HepG2 (cell line): ENCODE measurements around the gene STK25. TPM values are rescaled to one million over a fixed set of nuclear protein-coding genes. Genes with fewer than 3 reads are reported as not detected.

Source experiments
- HNF4A ChIP-seq: sonication (generic); formaldehyde crosslinking; IDR thresholded peaks from 2 replicates; pipeline ENCODE4 v1.4.0; 2020; ENCODE audit warnings: missing genetic modification reagents
- KDM1A ChIP-seq: IDR thresholded peaks from 2 replicates; pipeline ENCODE4 v1.6.1; 2016; ENCODE audit warnings: missing compliant biosample characterization
- LCORL ChIP-seq, 2 experiments: fragments of 450-650 bp in 1 of 2; sonication (generic) in 1 of 2; formaldehyde crosslinking in 1 of 2; IDR thresholded peaks; 2 replicates each; pipeline versions ENCODE4 v1.5.0 to v1.6.1; 2017 to 2020; ENCODE audit warnings: antibody characterized with exemption in 1 of 2, missing genetic modification reagents in 1 of 2
- NFE2 ChIP-seq: sonication (generic); formaldehyde crosslinking; IDR thresholded peaks from 2 replicates; pipeline ENCODE4 v1.4.0; 2020; ENCODE audit warnings: missing genetic modification reagents
- PHB2 ChIP-seq: fragments of 450-650 bp; IDR thresholded peaks from 2 replicates; pipeline ENCODE4 v1.6.1; 2018; ENCODE audit not compliant: partially characterized antibody
- POGZ ChIP-seq: sonication (generic); formaldehyde crosslinking; IDR thresholded peaks from 2 replicates; pipeline ENCODE4 v1.4.0; 2020; ENCODE audit warnings: mild to moderate bottlenecking, missing genetic modification reagents
- POLR2G ChIP-seq: fragments of 200-400 bp; formaldehyde crosslinking; IDR thresholded peaks from 2 replicates; pipeline ENCODE4 v1.6.1; 2018; ENCODE audit warnings: mild to moderate bottlenecking, low read depth, low read length, moderate library complexity
- TARDBP ChIP-seq: sonication (generic); formaldehyde crosslinking; IDR thresholded peaks from 2 replicates; pipeline ENCODE4 v1.8.0; 2022; ENCODE audit warnings: mild to moderate bottlenecking, missing genetic modification reagents
- XRCC5 ChIP-seq: fragments of 200-400 bp; formaldehyde crosslinking; optimal IDR thresholded peaks from 2 replicates; pipeline ENCODE3; 2017; ENCODE audit warnings: mild to moderate bottlenecking, low read length
- ZBTB7A ChIP-seq: sonication (generic); formaldehyde crosslinking; IDR thresholded peaks from 2 replicates; pipeline ENCODE4 v1.8.0; 2022; ENCODE audit warnings: mild to moderate bottlenecking, missing genetic modification reagents
- ZFP82 ChIP-seq: sonication (generic); formaldehyde crosslinking; IDR thresholded peaks from 2 replicates; pipeline ENCODE4 v1.5.1; 2020; ENCODE audit warnings: mild to moderate bottlenecking, missing genetic modification reagents, borderline replicate concordance
- ZFX ChIP-seq: sonication (generic); formaldehyde crosslinking; IDR thresholded peaks from 2 replicates; pipeline ENCODE4 v1.4.0; 2020; ENCODE audit warnings: mild to moderate bottlenecking, low read depth, missing genetic modification reagents, moderate library complexity
- ZNF263 ChIP-seq: sonication (generic); formaldehyde crosslinking; IDR thresholded peaks from 2 replicates; pipeline ENCODE4 v1.4.0; 2020; ENCODE audit warnings: missing genetic modification reagents
- ZNF431 ChIP-seq: sonication (generic); formaldehyde crosslinking; IDR thresholded peaks from 2 replicates; pipeline ENCODE4 v1.9.0; 2022; ENCODE audit warnings: missing genetic modification reagents, low read depth, mild to moderate bottlenecking, borderline replicate concordance
- ZNF44 ChIP-seq: sonication (generic); formaldehyde crosslinking; IDR thresholded peaks from 2 replicates; pipeline ENCODE4 v1.5.1; 2020; ENCODE audit warnings: mild to moderate bottlenecking, missing genetic modification reagents
- ZNF441 ChIP-seq: sonication (generic); formaldehyde crosslinking; IDR thresholded peaks from 2 replicates; pipeline ENCODE4 v1.7.0; 2021; ENCODE audit warnings: missing genetic modification reagents, borderline replicate concordance
- ZNF564 ChIP-seq: sonication (generic); formaldehyde crosslinking; IDR thresholded peaks from 2 replicates; pipeline ENCODE4 v1.8.1; 2023; ENCODE audit warnings: mild to moderate bottlenecking, missing genetic modification reagents
- polyA plus RNA-seq, 8 experiments: library from polyadenylated mRNA; depleted of rRNA in 3 of 8; stranded (reverse) in 7 of 8; unstranded in 1 of 8; fragments of >200 nt; fragmentation: Illumina TruSeq in 4 of 8; extraction: Trizol in 4 of 8; gene quantifications; 2 replicates each; pipeline versions ENCODE4 v1.2.1 to v1.2.3, GENCODE V29; 2011 to 2016; ENCODE audit warnings: low read depth in 4 of 8, missing spikeins in 1 of 8, mixed read lengths in 1 of 8; ENCODE audit not compliant: insufficient read depth in 1 of 8
- total RNA-seq, 5 experiments: library from RNA; depleted of rRNA; stranded (reverse); fragments of >200 nt; fragmentation: Illumina TruSeq; extraction: Trizol; gene quantifications; 2 replicates each; pipeline ENCODE4 v1.2.3, GENCODE V29; 2016; ENCODE audit warnings: low read depth in 1 of 5
- TF ChIP-seq, protein P1 (sequence below): sonication (generic); formaldehyde crosslinking; IDR thresholded peaks from 2 replicates; pipeline ENCODE4 v1.4.0; 2020; ENCODE audit warnings: missing genetic modification reagents, low read depth, mild to moderate bottlenecking, borderline replicate concordance
- TF ChIP-seq, protein P2 (sequence below): sonication (generic); formaldehyde crosslinking; IDR thresholded peaks from 2 replicates; pipeline ENCODE4 v1.4.0; 2020; ENCODE audit warnings: missing genetic modification reagents
- TF ChIP-seq, protein P3 (sequence below): sonication (generic); formaldehyde crosslinking; IDR thresholded peaks from 2 replicates; pipeline ENCODE4 v1.5.0; 2020; ENCODE audit warnings: missing genetic modification reagents
- TF ChIP-seq, protein P4 (sequence below): sonication (generic); formaldehyde crosslinking; IDR thresholded peaks from 2 replicates; pipeline ENCODE4 v1.8.0; 2022; ENCODE audit warnings: mild to moderate bottlenecking, missing genetic modification reagents
- TF ChIP-seq, protein P5 (sequence below): sonication (generic); formaldehyde crosslinking; IDR thresholded peaks from 2 replicates; pipeline ENCODE4 v1.4.0; 2020; ENCODE audit warnings: missing genetic modification reagents

STK25 gene
- total and polyA plus RNA-seq, 2 of the 13 experiments (the other 11 are each of a cell fraction or from before 2014, with no cell fraction given), result 177 to 481 TPM

DNA sequence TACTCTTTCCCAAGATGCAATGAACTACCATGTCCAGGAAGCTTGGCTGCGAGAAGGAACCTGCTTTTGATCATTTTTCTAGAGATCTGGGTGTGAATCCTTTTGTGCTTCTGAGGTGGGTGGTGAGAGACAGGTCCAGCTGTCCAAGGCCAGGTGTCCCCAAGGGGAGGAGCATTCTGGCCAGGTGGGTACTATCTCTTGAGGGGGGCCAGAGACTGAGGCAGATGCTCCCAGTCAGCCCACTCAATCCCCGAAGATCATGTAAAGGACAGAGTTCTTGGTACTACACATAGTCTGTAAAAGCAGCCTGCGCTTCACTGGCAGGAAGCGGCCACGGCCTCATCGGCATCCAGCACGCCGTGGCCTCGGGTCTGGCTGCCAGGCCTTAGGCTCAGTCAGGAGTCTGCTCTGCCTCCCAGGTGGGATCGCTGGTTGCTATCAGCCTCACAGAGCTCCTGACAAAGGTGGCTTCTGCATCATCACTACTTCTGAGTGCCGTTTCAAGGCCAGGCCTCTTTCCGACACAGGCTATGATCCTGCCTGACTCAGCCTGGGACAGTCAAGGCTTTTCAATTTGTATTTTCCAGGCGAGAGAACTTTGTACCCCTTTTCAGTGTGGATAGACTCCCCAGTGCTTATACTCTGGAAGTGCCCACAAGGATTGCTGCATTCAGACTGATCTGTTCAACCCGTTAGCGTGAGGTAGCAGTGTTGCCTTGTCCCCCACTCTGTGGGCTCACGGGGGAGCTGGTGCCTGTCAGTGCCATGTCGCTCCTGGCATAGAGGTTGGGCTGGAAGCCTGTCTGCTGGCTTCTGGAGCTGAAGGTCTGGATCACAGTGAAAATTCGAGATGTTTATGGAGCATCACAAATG is 29.1 kb downstream of the STK25 start (continued):
- TF ChIP-seq KDM1A (no peak), NFE2 (CRISPR knock-in tag) (no peak), ZFX (CRISPR knock-in tag) (peak; percentile 62), HNF4A (CRISPR knock-in tag) (peak; percentile 86), POGZ (CRISPR knock-in tag) (no peak), POLR2G (0 out of 2 replicates have a peak, but pooled peaks have one; percentile 26), LCORL (IDR thresholded peaks at IDR 0.05) (no peak), LCORL (CRISPR knock-in tag; IDR thresholded peaks at IDR 0.05) (peak; percentile 89), ZBTB7A (CRISPR knock-in tag) (no peak), ZNF441 (CRISPR knock-in tag) (no peak), ZFP82 (CRISPR knock-in tag) (no peak), ZNF564 (CRISPR knock-in tag) (no peak), ZNF431 (no peak), ZNF263 (CRISPR knock-in tag) (no peak), PHB2 (no peak), TARDBP (CRISPR knock-in tag) (no peak), XRCC5 (peak; percentile 49), ZNF44 (CRISPR knock-in tag) (no peak)
- TF ChIP-seq, protein P1, sequence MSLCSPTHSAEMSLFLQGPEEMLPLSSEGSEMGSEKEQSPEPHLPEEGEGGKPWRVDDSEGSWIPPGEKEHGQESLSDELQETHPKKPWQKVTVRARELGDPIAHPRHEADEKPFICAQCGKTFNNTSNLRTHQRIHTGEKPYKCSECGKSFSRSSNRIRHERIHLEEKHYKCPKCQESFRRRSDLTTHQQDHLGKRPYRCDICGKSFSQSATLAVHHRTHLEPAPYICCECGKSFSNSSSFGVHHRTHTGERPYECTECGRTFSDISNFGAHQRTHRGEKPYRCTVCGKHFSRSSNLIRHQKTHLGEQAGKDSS, result no peak
- TF ChIP-seq, protein P2, sequence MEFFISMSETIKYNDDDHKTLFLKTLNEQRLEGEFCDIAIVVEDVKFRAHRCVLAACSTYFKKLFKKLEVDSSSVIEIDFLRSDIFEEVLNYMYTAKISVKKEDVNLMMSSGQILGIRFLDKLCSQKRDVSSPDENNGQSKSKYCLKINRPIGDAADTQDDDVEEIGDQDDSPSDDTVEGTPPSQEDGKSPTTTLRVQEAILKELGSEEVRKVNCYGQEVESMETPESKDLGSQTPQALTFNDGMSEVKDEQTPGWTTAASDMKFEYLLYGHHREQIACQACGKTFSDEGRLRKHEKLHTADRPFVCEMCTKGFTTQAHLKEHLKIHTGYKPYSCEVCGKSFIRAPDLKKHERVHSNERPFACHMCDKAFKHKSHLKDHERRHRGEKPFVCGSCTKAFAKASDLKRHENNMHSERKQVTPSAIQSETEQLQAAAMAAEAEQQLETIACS (CRISPR knock-in tag), result no peak
- TF ChIP-seq, protein P3, sequence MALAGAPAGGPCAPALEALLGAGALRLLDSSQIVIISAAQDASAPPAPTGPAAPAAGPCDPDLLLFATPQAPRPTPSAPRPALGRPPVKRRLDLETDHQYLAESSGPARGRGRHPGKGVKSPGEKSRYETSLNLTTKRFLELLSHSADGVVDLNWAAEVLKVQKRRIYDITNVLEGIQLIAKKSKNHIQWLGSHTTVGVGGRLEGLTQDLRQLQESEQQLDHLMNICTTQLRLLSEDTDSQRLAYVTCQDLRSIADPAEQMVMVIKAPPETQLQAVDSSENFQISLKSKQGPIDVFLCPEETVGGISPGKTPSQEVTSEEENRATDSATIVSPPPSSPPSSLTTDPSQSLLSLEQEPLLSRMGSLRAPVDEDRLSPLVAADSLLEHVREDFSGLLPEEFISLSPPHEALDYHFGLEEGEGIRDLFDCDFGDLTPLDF (CRISPR knock-in tag), result no peak
- TF ChIP-seq, protein P4, sequence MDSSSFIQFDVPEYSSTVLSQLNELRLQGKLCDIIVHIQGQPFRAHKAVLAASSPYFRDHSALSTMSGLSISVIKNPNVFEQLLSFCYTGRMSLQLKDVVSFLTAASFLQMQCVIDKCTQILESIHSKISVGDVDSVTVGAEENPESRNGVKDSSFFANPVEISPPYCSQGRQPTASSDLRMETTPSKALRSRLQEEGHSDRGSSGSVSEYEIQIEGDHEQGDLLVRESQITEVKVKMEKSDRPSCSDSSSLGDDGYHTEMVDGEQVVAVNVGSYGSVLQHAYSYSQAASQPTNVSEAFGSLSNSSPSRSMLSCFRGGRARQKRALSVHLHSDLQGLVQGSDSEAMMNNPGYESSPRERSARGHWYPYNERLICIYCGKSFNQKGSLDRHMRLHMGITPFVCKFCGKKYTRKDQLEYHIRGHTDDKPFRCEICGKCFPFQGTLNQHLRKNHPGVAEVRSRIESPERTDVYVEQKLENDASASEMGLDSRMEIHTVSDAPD (CRISPR knock-in tag), result no peak
- TF ChIP-seq, protein P5, sequence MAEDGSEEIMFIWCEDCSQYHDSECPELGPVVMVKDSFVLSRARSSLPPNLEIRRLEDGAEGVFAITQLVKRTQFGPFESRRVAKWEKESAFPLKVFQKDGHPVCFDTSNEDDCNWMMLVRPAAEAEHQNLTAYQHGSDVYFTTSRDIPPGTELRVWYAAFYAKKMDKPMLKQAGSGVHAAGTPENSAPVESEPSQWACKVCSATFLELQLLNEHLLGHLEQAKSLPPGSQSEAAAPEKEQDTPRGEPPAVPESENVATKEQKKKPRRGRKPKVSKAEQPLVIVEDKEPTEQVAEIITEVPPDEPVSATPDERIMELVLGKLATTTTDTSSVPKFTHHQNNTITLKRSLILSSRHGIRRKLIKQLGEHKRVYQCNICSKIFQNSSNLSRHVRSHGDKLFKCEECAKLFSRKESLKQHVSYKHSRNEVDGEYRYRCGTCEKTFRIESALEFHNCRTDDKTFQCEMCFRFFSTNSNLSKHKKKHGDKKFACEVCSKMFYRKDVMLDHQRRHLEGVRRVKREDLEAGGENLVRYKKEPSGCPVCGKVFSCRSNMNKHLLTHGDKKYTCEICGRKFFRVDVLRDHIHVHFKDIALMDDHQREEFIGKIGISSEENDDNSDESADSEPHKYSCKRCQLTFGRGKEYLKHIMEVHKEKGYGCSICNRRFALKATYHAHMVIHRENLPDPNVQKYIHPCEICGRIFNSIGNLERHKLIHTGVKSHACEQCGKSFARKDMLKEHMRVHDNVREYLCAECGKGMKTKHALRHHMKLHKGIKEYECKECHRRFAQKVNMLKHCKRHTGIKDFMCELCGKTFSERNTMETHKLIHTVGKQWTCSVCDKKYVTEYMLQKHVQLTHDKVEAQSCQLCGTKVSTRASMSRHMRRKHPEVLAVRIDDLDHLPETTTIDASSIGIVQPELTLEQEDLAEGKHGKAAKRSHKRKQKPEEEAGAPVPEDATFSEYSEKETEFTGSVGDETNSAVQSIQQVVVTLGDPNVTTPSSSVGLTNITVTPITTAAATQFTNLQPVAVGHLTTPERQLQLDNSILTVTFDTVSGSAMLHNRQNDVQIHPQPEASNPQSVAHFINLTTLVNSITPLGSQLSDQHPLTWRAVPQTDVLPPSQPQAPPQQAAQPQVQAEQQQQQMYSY (CRISPR knock-in tag), result no peak
